Glomerular visceral epithelial cell (primary cell): Measurements from ENCODE around the gene RASD2.

Experiments used
- DNase-seq: peaks from one replicate; pipeline ENCODE4 v3.0.0-alpha.2; 2016; ENCODE audit errors: extremely low spot score

RASD2 gene

GRCh38 chr22:35560366-35560765, 19.7 kb downstream of the RASD2 start:
- no peak for DNase-seq

DNA sequence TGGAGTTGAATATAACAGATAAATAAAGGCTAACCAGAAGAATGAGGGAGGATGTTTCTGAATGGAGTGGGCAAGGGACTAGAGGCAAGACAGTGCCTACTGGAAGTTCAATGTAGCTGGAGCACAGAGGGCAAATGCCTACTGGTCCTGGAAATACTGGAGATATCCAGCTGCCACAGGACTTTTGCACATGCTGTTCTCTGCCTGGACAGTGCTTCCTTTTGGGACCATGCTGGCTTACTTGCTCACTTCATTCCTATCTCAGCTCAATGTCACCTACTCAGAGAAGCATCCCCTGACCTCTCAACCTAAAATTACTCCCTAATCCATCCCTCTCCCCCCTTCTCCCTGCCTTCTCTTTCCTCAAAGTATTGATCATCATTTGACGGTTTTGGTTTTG, 20.2 kb downstream of the RASD2 start:
- no peak for DNase-seq

DNA sequence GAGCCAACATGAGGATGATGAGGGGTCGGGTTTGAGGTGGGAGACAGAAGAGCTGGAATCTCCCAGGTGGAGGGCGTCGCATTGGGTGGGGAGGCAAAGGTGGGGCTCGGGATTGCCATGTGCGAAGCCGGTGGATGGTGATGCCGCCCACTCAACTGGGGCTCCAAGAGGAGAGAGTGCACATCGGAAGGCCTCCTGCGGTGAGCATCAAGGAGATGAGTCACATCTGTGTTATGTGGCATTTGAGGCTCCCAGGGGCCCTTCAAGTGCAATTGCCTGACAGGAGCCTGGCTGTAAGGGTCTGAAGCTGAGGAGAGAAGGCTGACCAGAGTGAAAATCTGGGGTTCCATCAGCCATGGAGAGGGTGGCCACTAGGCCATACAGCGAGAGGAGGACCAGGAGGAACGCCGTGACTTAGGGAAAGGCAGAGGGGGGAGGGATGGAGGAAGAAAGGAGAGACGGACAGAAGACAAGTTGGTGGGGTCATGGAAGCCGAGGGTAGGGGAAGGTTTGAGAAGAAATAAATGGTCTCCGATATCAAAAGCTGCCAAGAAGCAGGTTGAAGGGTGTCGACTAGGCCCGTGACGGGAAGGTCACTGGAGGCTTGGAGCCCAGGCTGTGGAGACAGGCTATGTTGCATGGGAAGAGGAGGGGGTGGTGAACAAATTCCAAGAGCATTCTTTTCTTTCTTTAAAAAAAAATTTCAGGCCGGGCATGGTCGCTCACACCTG, 21.3 kb downstream of the RASD2 start:
- DNase-seq: peak; percentile 82

GRCh38 chr22:35563211-35563610, 22.6 kb downstream of the RASD2 start:
- no peak for DNase-seq

GRCh38 chr22:35564975-35565867, 24.6 kb downstream of the RASD2 start:
- DNase-seq: no peak

GRCh38 chr22:35567351-35568141, 26.9 kb downstream of the RASD2 start:
- no peak for DNase-seq

GRCh38 chr22:35568751-35569739, 28.4 kb downstream of the RASD2 start:
- peak; percentile 35 for DNase-seq

DNA sequence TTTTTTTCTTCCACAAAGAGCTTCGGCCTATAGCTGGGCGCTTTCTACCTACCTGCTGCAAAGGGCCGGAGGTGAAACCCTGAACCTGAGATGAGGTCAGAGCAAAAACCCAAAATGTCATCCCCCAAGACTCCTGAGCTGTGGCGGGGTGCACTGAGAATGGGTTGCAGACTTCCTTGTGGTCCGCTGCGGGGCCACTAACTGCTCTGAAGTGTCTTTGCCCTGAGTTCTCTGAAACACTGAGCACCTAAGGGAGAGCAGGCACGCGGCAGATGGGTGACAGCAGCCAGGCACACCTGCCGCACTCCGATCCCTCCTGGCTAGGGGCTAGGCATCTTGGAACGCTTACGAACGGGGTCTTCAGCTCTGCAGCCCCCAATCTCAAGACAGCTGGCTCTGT, 29.3 kb downstream of the RASD2 start:
- no peak for DNase-seq

- no peak for DNase-seq
These were observed 30.1 kb downstream of the RASD2 start for GRCh38 chr22:35570686-35571194.

GRCh38 chr22:35572556-35572955, 31.9 kb downstream of the RASD2 start:
- no peak for DNase-seq

GRCh38 chr22:35575116-35575748, 34.6 kb downstream of the RASD2 start:
- DNase-seq: no peak

DNA sequence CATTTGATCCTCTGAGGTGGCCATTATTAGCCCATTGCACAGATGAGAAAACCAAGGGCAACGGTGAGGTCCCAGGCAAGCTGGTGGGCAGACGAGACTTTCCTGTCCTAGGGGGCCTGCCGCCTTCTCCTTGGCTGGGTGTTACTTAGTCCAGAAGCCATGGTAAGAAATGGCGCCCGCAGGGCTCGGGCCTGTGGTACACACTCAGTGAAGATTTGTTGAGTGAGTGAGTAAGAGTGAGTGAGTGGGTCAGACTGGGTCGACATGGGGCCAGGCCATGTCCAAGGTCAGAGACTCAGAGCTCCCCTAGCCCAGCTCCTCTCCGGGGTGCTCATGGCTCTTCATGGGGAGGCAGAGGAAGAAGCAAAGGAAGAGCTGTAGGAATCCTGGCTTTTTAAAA, 36.0 kb downstream of the RASD2 start:
- DNase-seq: no peak

DNA sequence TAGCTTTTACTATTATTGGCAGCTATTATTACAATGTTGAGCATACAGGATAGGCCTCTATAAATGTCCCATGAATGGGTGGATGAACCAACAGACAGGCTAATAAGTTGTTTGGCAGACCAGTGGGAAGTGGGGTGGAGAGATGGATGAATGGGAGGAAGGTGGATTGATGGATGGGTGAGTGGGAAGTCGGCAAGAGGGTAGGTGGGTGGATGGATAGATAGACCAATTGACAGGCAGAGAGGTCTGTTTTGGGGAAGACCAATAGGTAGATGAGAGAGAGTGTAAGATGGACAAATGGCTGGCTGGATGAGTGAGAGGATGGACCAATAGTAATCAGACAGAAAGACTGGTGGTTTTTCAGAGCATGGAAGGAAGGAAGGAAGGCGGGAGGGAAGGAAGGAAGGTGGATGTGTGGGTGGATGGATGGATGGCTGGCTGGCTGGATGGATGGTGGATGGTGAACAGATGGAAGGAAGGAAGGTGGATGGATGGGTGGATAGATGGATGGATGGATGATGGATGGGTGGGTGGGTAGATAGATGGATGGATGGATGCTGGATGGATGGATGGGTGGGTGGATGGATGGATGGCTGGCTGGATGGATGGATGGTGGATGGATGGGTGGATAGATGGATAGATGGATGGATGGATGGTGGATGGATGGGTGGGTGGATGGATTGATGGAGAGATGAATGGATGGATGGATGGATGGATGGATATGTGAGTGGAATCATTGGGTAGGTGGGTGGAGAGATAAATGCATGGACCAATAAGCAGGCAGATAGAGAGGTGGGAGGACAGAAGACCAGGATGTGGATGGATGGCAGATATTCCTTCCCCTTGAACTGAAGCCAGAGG, 37.4 kb downstream of the RASD2 start:
- DNase-seq: no peak

DNA sequence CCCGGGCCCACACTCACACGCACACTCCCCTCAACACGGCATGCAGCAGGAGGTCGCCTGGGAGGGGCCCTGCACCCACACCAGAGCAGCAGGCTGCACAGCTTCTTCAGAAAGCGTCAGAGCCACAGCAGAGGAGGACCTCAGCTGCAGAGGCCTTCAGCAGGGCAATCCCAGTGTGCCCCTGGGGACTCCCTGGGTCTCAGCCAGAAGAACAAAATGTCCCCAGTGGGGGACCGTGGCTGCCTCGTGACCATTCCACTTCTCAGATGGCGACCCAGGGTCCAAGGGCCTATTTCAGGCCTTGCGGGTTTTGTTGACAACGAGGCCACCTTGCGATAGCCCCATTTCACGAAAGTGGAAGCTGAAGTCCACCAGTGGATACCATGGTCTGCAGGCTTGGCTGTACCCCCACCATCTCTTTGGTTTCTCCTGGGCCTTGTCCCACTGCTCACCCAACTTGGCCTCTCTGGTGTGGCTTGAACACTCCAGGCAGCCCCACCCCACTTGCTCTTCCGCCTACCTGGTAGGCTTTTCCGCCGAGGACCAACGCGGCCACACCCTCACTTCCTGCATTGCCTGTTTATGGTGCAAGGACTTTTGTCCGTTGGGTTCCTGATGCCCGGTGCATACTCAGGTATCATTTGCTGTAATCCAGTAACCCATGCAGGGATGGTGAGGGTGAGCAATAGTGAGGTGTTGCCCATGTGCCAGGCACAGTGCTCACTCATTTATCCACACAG, 38.4 kb downstream of the RASD2 start:
- no peak for DNase-seq

DNA sequence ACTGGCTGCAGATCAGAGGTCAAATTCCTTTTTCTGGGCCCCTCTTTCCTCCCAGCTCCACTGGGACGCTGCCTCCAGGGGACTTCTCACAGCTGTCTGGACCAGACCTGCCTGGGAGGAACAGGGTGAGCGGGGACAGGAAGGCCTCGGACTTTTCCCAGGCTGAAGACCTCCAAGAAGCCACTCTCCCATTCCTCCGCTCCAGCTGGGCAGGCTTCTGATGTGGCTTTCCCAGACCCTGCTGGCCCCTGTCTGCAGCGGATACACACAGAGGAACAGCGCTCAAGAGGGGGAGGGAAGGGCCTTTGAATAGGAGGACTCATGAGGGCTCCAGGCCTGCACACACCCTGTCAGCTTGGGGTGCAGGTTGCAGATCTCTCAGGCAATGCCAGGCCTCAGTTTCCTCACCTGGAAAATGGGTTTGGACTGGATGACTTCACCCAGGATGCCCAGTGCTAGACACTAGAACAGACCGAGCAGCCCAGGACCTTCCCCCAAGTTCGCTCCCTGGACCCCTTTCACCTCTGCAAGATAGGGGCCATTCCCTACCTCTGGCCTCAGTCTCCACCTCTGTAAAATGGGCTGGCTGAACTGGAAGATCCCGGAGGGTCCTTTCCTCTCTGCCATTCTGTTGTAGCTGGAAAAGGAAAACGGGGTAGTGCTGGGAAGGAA, 39.9 kb downstream of the RASD2 start:
- DNase-seq: no peak

DNA sequence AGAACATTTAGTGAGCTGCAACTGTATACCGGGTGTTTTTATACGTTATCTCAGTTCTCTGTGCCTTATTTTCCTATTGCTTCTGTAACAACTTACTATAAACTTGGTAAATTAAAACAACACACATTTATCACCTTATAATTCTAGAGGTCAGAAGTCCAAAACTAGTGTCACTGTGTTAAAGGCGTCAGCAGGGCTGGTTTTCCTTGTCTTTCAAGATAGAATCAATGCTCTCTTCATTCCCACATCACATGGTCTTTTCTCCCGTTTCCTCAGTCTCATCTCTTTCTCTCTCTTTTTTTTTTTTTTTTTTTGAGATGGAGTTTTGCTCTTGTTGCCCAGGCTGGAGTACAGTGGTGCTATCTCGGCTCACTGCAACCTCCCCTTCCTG, 40.4 kb downstream of the RASD2 start:
- no peak for DNase-seq

DNA sequence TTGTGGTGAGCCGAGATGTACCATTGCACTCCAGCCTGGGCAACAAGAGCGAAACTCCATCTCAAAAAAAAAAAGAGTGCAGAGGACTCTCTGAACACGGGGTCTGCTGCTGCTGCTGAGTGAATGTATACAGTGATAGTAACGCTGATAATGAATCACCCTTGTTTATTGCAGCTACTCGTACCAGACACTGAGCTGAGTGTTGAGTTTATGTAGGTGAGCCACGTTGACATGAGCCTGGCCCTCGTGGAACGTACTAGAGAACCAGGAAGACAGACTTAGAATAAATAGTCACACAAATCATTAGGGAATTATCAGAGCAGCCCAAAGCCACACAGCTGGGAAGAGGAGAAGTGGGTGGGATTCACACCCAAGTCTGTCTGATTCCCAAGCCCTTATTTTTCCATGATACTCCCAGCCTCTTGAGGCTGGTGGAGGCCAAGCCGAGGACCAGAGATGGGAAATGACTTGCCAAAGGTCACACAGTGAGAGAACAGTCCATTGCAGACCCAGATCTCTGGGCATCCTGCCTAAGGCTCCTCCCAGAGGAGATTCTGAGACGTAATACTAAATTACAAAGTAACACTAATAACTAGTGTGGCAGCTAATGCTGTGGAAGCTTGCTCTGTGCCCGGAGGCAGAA, 41.7 kb downstream of the RASD2 start:
- DNase-seq: no peak
